ENCODE measurements around the gene ENHO. TPM values are rescaled to one million over a fixed set of nuclear protein-coding genes. Genes with fewer than 3 reads are reported as not detected.

Gene ENHO
- total RNA-seq, 6 experiments from 2014 or later = 0.19 to 0.57 TPM; not detected in 4

- Mint-ChIP-seq H3K4me3 (no peak overlapping the region), H3K27ac (no peak overlapping the region), H3K36me3 (ENCODE audit: low read depth) (no peaks in the 10 kb centered on the region), H3K27me3 (ENCODE audit: insufficient read depth) (peaks cover 53% of the 10 kb centered on the region), H3K4me1 (ENCODE audit: low read depth) (peaks cover 5% of the 10 kb centered on the region), H3K9me3 (no peaks in the 10 kb centered on the region)
- DNase-seq = no peak
- TF ChIP-seq, protein P1, sequence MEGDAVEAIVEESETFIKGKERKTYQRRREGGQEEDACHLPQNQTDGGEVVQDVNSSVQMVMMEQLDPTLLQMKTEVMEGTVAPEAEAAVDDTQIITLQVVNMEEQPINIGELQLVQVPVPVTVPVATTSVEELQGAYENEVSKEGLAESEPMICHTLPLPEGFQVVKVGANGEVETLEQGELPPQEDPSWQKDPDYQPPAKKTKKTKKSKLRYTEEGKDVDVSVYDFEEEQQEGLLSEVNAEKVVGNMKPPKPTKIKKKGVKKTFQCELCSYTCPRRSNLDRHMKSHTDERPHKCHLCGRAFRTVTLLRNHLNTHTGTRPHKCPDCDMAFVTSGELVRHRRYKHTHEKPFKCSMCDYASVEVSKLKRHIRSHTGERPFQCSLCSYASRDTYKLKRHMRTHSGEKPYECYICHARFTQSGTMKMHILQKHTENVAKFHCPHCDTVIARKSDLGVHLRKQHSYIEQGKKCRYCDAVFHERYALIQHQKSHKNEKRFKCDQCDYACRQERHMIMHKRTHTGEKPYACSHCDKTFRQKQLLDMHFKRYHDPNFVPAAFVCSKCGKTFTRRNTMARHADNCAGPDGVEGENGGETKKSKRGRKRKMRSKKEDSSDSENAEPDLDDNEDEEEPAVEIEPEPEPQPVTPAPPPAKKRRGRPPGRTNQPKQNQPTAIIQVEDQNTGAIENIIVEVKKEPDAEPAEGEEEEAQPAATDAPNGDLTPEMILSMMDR (IDR thresholded peaks at IDR 0.05) = no peak
Measured at GRCh38 chr9:34518110-34518616, 4.6 kb downstream of the ENHO start.

- Mint-ChIP-seq H3K27ac (no peak overlapping the region), H3K9me3 (no peaks in the 10 kb centered on the region), H3K36me3 (ENCODE audit: low read depth) (no peaks in the 10 kb centered on the region), H3K27me3 (ENCODE audit: insufficient read depth) (peaks cover 50% of the 10 kb centered on the region), H3K4me3 (no peak overlapping the region), H3K4me1 (ENCODE audit: low read depth) (peaks cover under 1% of the 10 kb centered on the region)
- DNase-seq = no peak
- TF ChIP-seq, protein P1 (IDR thresholded peaks at IDR 0.05) = no peak
Measured at GRCh38 chr9:34517185-34517584, 5.6 kb downstream of the ENHO start.

DNA sequence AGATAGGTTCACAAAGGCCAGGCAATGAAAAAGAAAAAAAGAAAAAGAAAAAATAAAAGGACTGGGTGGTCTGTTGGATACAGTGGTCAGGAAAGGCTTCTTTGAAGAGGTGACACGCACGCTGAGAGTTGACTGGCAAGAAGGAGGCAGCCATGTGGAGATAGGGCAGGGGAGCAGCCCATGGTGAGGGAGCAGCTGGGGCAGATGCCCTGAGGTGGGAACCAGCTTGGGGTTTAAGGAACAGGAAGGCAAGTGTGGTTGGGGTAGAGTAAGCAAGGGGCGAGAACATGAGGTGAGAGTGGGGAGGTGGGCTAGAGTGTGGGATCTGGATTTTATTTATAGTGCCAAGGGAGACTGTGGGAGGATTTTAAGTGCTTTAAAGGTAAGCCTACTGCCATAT is 6.8 kb downstream of the ENHO start:
- H3K27ac Mint-ChIP-seq = no peak overlapping the region
- DNase-seq = no peak
- H3K36me3 Mint-ChIP-seq (ENCODE audit: low read depth) = no peaks in the 10 kb centered on the region
- H3K4me3 Mint-ChIP-seq = no peak overlapping the region
- TF ChIP-seq, protein P1 (IDR thresholded peaks at IDR 0.05) = no peak
- H3K27me3 Mint-ChIP-seq (ENCODE audit: insufficient read depth) = peaks cover 56% of the 10 kb centered on the region
- no peaks in the 10 kb centered on the region for H3K4me1 Mint-ChIP-seq (ENCODE audit: low read depth)
- no peaks in the 10 kb centered on the region for H3K9me3 Mint-ChIP-seq

- no peak overlapping the region for H3K4me3 Mint-ChIP-seq
- H3K4me1 Mint-ChIP-seq (ENCODE audit: low read depth) = no peaks in the 10 kb centered on the region
- TF ChIP-seq, protein P1 (IDR thresholded peaks at IDR 0.05) = no peak
- DNase-seq = no peak
- no peaks in the 10 kb centered on the region for H3K36me3 Mint-ChIP-seq (ENCODE audit: low read depth)
- peaks cover 52% of the 10 kb centered on the region for H3K27me3 Mint-ChIP-seq (ENCODE audit: insufficient read depth)
- no peaks in the 10 kb centered on the region for H3K9me3 Mint-ChIP-seq
- no peak overlapping the region for H3K27ac Mint-ChIP-seq
Measured at GRCh38 chr9:34514816-34515215, 8.0 kb downstream of the ENHO start.

- Mint-ChIP-seq H3K27ac (no peak overlapping the region), H3K9me3 (no peaks in the 10 kb centered on the region), H3K4me1 (ENCODE audit: low read depth) (no peaks in the 10 kb centered on the region), H3K36me3 (ENCODE audit: low read depth) (no peaks in the 10 kb centered on the region), H3K4me3 (no peak overlapping the region), H3K27me3 (ENCODE audit: insufficient read depth) (peaks cover 55% of the 10 kb centered on the region)
- TF ChIP-seq, protein P1 (IDR thresholded peaks at IDR 0.05) = no peak
- DNase-seq = no peak
Measured at GRCh38 chr9:34514401-34514800, 8.4 kb downstream of the ENHO start.
